KOPT-K1 (cell line): ENCODE results near the gene PLAGL2.

ENCODE experiments used
- H3K27ac ChIP-seq: fragments of 200-600 bp; sonication (generic); 2 replicates; pipeline ENCODE4 v1.5.1; 2016; ENCODE audit warnings: antibody characterized with exemption, mild to moderate bottlenecking, low read depth, low read length; ENCODE audit not compliant: poor library complexity, severe bottlenecking
- H3K36me3 ChIP-seq: fragments of 200-600 bp; sonication (generic); 2 replicates; pipeline ENCODE4 v1.5.1; 2017; ENCODE audit warnings: antibody characterized with exemption, mild to moderate bottlenecking, low read length, moderate library complexity; ENCODE audit not compliant: insufficient read depth
- H3K9me3 ChIP-seq: fragments of 200-600 bp; sonication (generic); 2 replicates; pipeline ENCODE4 v1.5.1; 2017; ENCODE audit warnings: antibody characterized with exemption, low read length, mild to moderate bottlenecking; ENCODE audit not compliant: insufficient read depth, poor library complexity, severe bottlenecking

PLAGL2 gene

DNA sequence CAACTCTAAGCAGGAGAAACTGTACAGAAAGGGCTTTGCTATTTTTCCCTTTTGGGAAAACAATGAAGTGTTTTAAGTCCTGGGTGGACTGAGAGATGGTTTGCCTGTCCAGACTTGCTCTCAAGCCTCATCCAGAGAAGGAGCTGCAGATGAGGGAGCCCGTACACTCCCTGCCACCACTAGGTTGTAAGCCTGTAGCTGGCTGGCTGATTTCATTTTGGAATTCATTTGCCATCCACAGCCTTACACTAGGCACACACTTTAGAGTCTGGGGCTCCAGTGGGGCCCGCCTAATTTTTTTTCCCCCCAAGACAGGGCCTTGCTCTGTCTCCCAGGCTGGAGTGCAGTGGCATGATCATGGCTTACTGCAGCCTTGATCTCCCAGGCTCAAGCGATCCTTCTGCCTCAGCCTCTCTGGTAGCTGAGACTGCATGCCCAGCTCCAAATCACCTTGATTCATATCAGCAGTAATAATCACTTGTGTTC lies 28.5 kb upstream of the PLAGL2 start:
- H3K27ac ChIP-seq = no peak overlapping the region
- H3K9me3 ChIP-seq = no peaks in the 10 kb centered on the region
- peaks cover 67% of the 10 kb centered on the region for H3K36me3 ChIP-seq

DNA sequence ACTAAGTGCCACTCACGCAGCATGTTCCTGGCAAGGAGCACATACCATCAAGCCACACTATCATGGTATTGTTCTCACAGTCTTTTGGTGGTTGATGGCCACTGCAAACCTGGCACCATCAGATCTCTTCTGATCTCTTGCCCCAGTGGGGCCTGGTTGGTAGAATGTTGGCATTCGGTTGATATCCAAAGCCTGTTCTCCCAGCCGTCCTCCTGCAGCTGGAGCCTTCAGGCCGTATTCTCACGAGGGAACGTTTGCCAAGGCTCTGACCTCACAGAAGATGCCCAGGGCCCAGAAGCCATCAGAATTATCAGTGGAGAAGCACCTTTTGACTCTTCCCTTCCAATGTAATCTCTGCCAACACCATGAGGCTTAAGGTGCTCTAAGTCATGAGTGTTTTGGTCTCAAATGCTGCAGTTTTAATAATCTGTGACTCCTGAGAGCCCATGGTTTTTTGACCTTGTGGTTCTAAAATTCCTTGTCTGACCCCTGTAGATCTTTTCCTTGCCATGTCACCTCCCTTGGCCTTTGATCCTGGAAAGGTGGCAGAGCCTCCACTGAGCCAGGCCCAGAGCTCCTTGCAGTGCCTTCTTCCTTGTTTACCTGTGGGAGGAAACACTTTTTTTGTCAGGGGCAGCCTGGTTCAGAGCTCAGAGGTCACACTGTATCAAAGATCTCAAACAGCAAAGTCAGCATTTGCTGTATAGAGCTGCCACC lies 27.9 kb upstream of the PLAGL2 start:
- Histone ChIP-seq H3K9me3 (no peaks in the 10 kb centered on the region), H3K27ac (no peak overlapping the region), H3K36me3 (peaks cover 73% of the 10 kb centered on the region)

DNA sequence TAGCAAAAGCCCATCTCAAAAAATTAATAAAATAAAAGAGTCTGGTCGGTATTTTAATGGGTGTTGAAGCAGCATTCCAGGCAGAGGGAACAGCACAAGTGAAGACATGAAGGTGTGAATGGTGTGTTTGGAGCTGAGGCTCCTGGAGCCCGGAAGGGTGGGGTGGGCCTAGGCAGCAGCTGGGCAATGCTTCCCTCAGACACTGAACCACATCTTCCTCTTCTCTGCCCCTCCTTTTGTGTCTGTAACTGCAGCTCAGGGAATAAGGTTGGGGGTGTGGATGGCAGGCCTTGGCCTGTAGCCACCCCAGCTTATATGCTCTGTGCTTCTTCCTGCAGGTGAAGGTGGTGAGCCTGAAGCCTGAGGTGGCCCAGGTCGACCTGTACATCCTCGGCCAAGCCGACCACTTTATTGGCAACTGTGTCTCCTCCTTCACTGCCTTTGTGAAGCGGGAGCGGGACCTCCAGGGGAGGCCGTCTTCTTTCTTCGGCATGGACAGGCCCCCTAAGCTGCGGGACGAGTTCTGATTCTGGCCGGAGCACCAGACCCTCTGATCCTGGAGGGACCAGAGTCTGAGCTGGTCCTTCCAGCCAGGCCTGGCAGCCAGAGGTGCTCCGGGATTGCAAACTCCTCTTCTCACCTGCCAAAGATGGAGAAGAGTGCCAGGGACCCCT lies 26.7 kb upstream of the PLAGL2 start:
- H3K36me3 ChIP-seq = peaks cover 81% of the 10 kb centered on the region
- no peak overlapping the region for H3K27ac ChIP-seq
- H3K9me3 ChIP-seq = no peaks in the 10 kb centered on the region

DNA sequence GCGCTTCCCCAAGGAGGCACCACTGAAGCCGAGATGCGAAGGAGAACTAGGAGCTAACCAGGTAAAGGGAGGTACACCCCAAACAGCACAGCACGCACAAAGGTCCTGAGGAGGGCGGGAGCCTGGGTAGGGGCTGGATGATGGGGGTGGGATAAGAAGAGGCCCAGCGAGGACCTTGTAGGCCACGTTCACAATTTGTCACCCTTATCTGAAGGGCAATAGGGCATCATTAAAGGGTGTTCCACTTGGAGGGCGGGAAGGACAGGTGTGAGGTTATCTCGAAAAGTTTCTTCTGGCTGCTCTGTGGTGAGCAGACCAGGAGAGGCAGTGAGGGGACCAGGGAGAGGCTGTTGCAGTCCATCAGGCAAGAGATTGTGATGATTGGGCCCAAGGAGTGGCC lies 25.7 kb upstream of the PLAGL2 start:
- Histone ChIP-seq H3K27ac (no peak overlapping the region), H3K9me3 (no peaks in the 10 kb centered on the region), H3K36me3 (peaks cover 91% of the 10 kb centered on the region)

DNA sequence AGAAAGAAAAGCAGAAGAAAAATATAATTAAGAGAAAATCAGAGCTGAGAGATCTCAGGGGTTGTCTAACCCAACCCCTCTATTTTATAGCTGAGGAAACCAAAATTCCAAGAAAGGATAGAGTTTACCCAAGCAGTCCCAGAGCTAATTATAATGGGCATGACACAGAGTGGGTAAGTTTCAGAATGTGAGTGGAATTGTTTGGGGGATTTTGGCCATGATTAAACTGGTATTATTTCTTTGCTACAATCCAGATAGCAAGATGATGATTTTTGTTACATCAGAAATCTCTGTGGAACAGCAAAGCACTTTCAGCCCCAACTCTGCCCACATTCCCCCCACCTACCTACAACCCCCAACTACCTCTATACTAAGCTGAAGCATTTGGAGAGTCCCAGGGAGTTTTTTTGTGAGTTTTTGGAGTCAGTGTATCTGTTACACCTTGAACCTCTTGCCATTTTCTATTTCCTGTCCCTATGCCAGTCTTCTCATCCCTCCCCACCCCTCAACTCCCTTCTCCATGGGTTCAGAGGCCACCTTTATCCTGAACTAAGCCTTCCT lies 24.9 kb upstream of the PLAGL2 start:
- peaks cover 95% of the 10 kb centered on the region for H3K36me3 ChIP-seq
- no peaks in the 10 kb centered on the region for H3K9me3 ChIP-seq
- no peak overlapping the region for H3K27ac ChIP-seq

DNA sequence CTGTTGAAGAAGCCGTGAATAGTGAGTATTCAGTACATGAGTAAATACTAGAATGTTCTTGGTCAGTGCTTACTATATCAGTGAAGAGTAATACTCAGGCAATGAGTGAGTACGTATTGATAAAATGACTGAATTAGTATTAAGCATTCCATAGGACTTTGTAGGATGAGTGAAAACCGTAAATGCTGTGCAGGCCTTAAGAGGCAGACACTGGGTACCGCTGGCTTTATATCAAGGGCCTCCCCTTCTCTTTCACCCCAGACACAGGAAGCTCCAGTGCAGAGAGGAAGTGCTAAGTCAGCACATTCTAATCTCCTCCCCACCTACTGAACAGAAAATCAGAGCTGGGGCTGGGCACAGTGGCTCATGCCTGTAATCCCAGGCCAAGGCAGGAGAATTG lies 24.3 kb upstream of the PLAGL2 start:
- Histone ChIP-seq H3K36me3 (peaks cover 95% of the 10 kb centered on the region), H3K27ac (no peak overlapping the region), H3K9me3 (no peaks in the 10 kb centered on the region)

GRCh38 chr20:32231245-32231644 lies 23.7 kb upstream of the PLAGL2 start:
- H3K27ac ChIP-seq = no peak overlapping the region
- peaks cover 95% of the 10 kb centered on the region for H3K36me3 ChIP-seq
- no peaks in the 10 kb centered on the region for H3K9me3 ChIP-seq

- H3K27ac ChIP-seq = no peak overlapping the region
- peaks cover 95% of the 10 kb centered on the region for H3K36me3 ChIP-seq
- no peaks in the 10 kb centered on the region for H3K9me3 ChIP-seq
Observed at GRCh38 chr20:32230707-32231106, 23.2 kb upstream of the PLAGL2 start.

DNA sequence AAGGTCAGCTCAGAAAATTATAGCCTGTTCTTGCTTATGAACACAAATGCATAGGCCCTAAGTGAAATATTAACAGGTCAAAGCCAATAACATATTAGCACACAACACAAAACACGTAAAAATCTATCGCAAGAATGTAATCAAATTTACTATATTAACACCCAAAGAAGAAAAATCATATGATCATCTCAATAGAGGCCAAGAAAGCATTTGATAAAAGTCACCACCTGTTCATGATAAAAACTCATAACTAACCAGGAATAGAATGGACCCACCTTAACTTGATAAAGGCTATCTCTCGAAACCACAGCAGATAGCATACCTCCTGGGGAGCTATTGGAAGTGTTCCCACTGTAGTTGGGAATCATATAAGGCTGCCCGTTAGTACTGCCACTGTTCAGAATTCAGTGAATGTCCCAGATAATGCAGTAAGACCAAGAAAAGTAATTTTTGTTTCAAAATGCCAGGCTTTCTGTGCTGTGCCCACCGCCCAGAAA lies 21.8 kb upstream of the PLAGL2 start:
- H3K27ac ChIP-seq = no peak overlapping the region
- no peaks in the 10 kb centered on the region for H3K9me3 ChIP-seq
- H3K36me3 ChIP-seq = peaks cover 93% of the 10 kb centered on the region

- Histone ChIP-seq H3K9me3 (no peaks in the 10 kb centered on the region), H3K36me3 (peaks cover 93% of the 10 kb centered on the region), H3K27ac (no peak overlapping the region)
Observed at GRCh38 chr20:32227744-32228688, 20.5 kb upstream of the PLAGL2 start.

DNA sequence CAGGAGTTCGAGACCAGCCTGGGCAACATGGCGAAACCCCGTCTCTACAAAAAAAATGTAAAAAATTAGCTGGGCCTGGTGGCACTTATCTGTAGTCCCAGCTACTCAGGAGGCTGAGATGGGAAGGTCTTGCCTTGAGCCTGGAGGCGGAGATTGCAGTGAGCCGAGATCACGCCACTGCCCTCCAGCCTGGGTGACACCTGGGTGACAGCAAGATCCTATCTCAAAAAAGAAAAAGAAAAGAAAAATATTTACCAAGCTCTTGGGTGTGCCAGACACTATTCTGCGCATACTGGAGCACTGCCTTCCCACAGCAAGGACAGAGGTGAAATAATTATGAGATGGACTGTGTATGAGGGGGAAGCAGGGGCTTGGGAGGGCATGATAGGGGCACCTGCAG lies 19.8 kb upstream of the PLAGL2 start:
- no peaks in the 10 kb centered on the region for H3K9me3 ChIP-seq
- H3K27ac ChIP-seq = no peak overlapping the region
- peaks cover 93% of the 10 kb centered on the region for H3K36me3 ChIP-seq

DNA sequence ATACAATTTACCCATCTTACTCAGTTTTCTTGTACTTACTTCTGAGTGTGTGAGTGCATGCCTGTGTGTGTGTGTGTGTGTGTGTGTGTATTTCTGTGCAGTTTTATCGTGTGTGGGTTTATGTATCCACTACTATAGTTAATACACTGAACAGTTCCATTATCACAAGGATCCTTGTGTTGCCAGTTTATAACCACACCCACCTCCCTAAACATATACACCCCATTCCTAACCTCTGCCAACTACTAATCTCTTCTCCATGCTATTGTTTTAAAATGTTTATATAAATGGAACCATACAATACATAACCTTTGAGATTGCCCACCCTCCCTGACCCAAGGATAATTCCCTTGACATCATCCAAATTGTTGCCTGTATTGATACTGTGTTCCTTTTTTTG lies 18.8 kb upstream of the PLAGL2 start:
- Histone ChIP-seq H3K36me3 (peaks cover 93% of the 10 kb centered on the region), H3K9me3 (no peaks in the 10 kb centered on the region)

DNA sequence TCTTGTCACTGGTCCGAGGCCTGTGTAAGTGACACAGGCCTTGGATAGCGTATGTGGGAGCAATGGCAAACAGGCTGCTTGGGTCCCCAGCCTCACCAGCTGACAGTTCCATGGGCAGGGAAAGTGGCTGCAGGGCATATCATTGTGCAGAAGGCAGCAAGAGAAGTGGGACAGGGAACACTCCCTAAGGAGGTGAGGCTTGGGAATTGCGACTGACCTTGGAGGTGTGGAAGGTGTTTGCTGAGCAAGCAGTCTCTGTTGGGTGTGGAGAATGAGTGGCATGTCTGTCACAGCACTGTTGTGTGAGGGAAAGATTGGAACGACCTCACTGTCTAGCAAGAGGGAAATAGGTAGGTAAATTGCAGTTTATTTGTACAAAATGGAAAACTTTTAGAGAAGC lies 16.9 kb upstream of the PLAGL2 start:
- Histone ChIP-seq H3K9me3 (no peaks in the 10 kb centered on the region), H3K27ac (no peak overlapping the region), H3K36me3 (peaks cover 97% of the 10 kb centered on the region)

More for the DNA sequence above, 18.8 kb upstream of the PLAGL2 start:
- no peak overlapping the region for H3K27ac ChIP-seq

- Histone ChIP-seq H3K27ac (no peak overlapping the region), H3K36me3 (peaks cover 100% of the 10 kb centered on the region), H3K9me3 (no peaks in the 10 kb centered on the region)
Observed at GRCh38 chr20:32218156-32218900, 10.8 kb upstream of the PLAGL2 start.
